Panc1 (cell line): Measurements from ENCODE around the gene TMEM154. TPM values are rescaled to one million over a fixed set of nuclear protein-coding genes. Genes with fewer than 3 reads are reported as not detected.

ENCODE experiments used
- ATAC-seq: fragments of 200-7000 bp; cut with Tn5 transposase; 2 replicates; pipeline ENCODE4 v1.9.1; 2020; ENCODE audit warnings: mild to moderate bottlenecking, moderate library complexity
- BruUV-seq: library from RNA; stranded (reverse); fragments of 400-500 nt; replicated peaks from 2 replicates; lab custom pipeline; 2021; lab: Mats Ljungman, UMichigan
- CTCF ChIA-PET: fragments of 300-600 bp; sonication (Branson Sonifier 250); formaldehyde crosslinking; loops from one replicate; lab custom pipeline; 2022; ENCODE audit warnings: antibody characterized with exemption; lab: Charles Lee
- POLR2A ChIA-PET: fragments of 300-600 bp; sonication (Branson Sonifier 250); formaldehyde crosslinking; loops from one replicate; lab custom pipeline; 2022; ENCODE audit warnings: antibody characterized with exemption; lab: Charles Lee
- DNase-seq: peaks from one replicate; pipeline ENCODE4 v3.0.0-alpha.2; 2010; ENCODE audit warnings: low read depth, low spot score
- H3K27ac ChIP-seq: 2 replicates; pipeline ENCODE4 v1.5.1; 2011; ENCODE audit warnings: mild to moderate bottlenecking, low read length, inconsistent platforms
- H3K27me3 ChIP-seq: fragments of 200-500 bp; sonication (Bioruptor generic); 2 replicates; pipeline ENCODE4 v1.6.0; 2014; ENCODE audit warnings: low read length, inconsistent platforms; ENCODE audit not compliant: control insufficient read depth, insufficient read depth
- H3K36me3 ChIP-seq: fragments of 200-500 bp; sonication (Bioruptor generic); 2 replicates; pipeline ENCODE4 v1.5.1; 2014; ENCODE audit warnings: inconsistent platforms, mild to moderate bottlenecking, low read length, moderate library complexity; ENCODE audit not compliant: control insufficient read depth, insufficient read depth
- H3K4me1 ChIP-seq: 2 replicates; pipeline ENCODE4 v1.5.1; 2011; ENCODE audit warnings: inconsistent platforms, mild to moderate bottlenecking, low read length, moderate library complexity; ENCODE audit not compliant: control insufficient read depth, insufficient read depth
- H3K4me3 ChIP-seq, 2 experiments: 2 replicates each; pipeline ENCODE4 v1.5.1; 2011 to 2012; ENCODE audit warnings: low read depth in 2 of 2, low read length in 2 of 2, mild to moderate bottlenecking in 2 of 2, inconsistent platforms in 1 of 2, moderate library complexity in 1 of 2
- H3K9me3 ChIP-seq: fragments of 200-500 bp; sonication (Bioruptor generic); 2 replicates; pipeline ENCODE4 v1.5.1; 2014; ENCODE audit warnings: low read depth, mild to moderate bottlenecking, inconsistent platforms, low read length, moderate library complexity; ENCODE audit not compliant: control insufficient read depth, insufficient read depth
- POLR2AphosphoS5 ChIP-seq: IDR thresholded peaks from 2 replicates; pipeline ENCODE4 v1.6.1; 2012; ENCODE audit warnings: mild to moderate bottlenecking, low read depth, low read length, moderate library complexity
- SIN3A ChIP-seq: IDR thresholded peaks from 2 replicates; pipeline ENCODE4 v1.6.1; 2012; ENCODE audit warnings: low read depth, mild to moderate bottlenecking, low read length, moderate library complexity, borderline replicate concordance; ENCODE audit not compliant: insufficient read depth
- TCF7L2 ChIP-seq: IDR thresholded peaks from 2 replicates; pipeline ENCODE4 v1.6.1; 2011; ENCODE audit warnings: mild to moderate bottlenecking, low read depth, low read length, inconsistent platforms
- in situ Hi-C: cut with HindIII; loops from 2 replicates; pipeline ENCODE4 v1.10.0; 2016; ENCODE audit warnings: low sequenced_read_pairs, low pct_unique_long_range_greater_than_20kb
- intact Hi-C: fragments of 100-400 bp; cut with micrococcal nuclease; formaldehyde crosslinking; loops from one replicate; pipeline ENCODE4 v1.10.0; 2022; ENCODE audit not compliant: unreplicated experiment
- total RNA-seq: library from RNA; stranded (reverse); gene quantifications from one replicate; pipeline ENCODE4 v1.2.1, GENCODE V29; 2021; ENCODE audit not compliant: unreplicated experiment
- TF ChIP-seq, protein P1 (sequence below), 2 experiments: IDR thresholded peaks; 2 replicates each; pipeline ENCODE4 v1.6.1; 2011 to 2012; ENCODE audit warnings: low read depth in 2 of 2, control low read depth in 1 of 2, low read length in 1 of 2, mild to moderate bottlenecking in 1 of 2, moderate library complexity in 1 of 2; ENCODE audit not compliant: insufficient read depth in 1 of 2
- TF ChIP-seq, protein P2 (sequence below): fragments of 450-650 bp; IDR thresholded peaks from 2 replicates; pipeline ENCODE4 v1.5.1; 2017; ENCODE audit warnings: mild to moderate bottlenecking

TMEM154 gene
- total RNA-seq, 1 experiment from 2014 or later, result 0.15 TPM

GRCh38 chr4:152684007-152684406, 4.2 kb upstream of the TMEM154 start:
- Histone ChIP-seq H3K36me3 (no peaks in the 10 kb centered on the region), H3K4me3 (no peak overlapping the region), H3K27me3 (peaks cover 4% of the 10 kb centered on the region; the same call in 1 of the 2 replicates), H3K4me1 (no peaks in the 10 kb centered on the region; the same call in 1 of the 2 replicates), H3K9me3 (no peaks in the 10 kb centered on the region), H3K27ac (no peak overlapping the region)
- no peak for TF ChIP-seq POLR2AphosphoS5
- no peak for TF ChIP-seq SIN3A
- TF ChIP-seq, protein P1, sequence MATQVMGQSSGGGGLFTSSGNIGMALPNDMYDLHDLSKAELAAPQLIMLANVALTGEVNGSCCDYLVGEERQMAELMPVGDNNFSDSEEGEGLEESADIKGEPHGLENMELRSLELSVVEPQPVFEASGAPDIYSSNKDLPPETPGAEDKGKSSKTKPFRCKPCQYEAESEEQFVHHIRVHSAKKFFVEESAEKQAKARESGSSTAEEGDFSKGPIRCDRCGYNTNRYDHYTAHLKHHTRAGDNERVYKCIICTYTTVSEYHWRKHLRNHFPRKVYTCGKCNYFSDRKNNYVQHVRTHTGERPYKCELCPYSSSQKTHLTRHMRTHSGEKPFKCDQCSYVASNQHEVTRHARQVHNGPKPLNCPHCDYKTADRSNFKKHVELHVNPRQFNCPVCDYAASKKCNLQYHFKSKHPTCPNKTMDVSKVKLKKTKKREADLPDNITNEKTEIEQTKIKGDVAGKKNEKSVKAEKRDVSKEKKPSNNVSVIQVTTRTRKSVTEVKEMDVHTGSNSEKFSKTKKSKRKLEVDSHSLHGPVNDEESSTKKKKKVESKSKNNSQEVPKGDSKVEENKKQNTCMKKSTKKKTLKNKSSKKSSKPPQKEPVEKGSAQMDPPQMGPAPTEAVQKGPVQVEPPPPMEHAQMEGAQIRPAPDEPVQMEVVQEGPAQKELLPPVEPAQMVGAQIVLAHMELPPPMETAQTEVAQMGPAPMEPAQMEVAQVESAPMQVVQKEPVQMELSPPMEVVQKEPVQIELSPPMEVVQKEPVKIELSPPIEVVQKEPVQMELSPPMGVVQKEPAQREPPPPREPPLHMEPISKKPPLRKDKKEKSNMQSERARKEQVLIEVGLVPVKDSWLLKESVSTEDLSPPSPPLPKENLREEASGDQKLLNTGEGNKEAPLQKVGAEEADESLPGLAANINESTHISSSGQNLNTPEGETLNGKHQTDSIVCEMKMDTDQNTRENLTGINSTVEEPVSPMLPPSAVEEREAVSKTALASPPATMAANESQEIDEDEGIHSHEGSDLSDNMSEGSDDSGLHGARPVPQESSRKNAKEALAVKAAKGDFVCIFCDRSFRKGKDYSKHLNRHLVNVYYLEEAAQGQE (IDR thresholded peaks at IDR 0.05; ENCODE audit: insufficient read depth in 1 of 2, low read depth in 2 of 2, low read length in 1 of 2), result no peak
- no peak for TF ChIP-seq TCF7L2
- TF ChIP-seq, protein P2, sequence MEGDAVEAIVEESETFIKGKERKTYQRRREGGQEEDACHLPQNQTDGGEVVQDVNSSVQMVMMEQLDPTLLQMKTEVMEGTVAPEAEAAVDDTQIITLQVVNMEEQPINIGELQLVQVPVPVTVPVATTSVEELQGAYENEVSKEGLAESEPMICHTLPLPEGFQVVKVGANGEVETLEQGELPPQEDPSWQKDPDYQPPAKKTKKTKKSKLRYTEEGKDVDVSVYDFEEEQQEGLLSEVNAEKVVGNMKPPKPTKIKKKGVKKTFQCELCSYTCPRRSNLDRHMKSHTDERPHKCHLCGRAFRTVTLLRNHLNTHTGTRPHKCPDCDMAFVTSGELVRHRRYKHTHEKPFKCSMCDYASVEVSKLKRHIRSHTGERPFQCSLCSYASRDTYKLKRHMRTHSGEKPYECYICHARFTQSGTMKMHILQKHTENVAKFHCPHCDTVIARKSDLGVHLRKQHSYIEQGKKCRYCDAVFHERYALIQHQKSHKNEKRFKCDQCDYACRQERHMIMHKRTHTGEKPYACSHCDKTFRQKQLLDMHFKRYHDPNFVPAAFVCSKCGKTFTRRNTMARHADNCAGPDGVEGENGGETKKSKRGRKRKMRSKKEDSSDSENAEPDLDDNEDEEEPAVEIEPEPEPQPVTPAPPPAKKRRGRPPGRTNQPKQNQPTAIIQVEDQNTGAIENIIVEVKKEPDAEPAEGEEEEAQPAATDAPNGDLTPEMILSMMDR, result no peak
- CTCF ChIA-PET, result no interaction called here
- intact Hi-C loops (no loop called here), in situ Hi-C loops (no loop called here)
- DNase-seq (no peak), ATAC-seq (no peak)
- POLR2A ChIA-PET, result no interaction called here
- BruUV-seq, result no TSS peak

GRCh38 chr4:152682143-152682941, 2.5 kb upstream of the TMEM154 start:
- Histone ChIP-seq H3K27me3 (peaks cover 4% of the 10 kb centered on the region; the same call in 1 of the 2 replicates), H3K27ac (no peak overlapping the region), H3K4me1 (no peaks in the 10 kb centered on the region; the same call in 1 of the 2 replicates), H3K36me3 (no peaks in the 10 kb centered on the region), H3K4me3 (no peak overlapping the region), H3K9me3 (no peaks in the 10 kb centered on the region)
- no TSS peak for BruUV-seq
- ChIA-PET POLR2A (no interaction called here), CTCF (no interaction called here)
- in situ Hi-C loops, result no loop called here
- no peak for DNase-seq
- TF ChIP-seq, protein P1 (IDR thresholded peaks at IDR 0.05; ENCODE audit: insufficient read depth in 1 of 2, low read depth in 2 of 2, low read length in 1 of 2), result no peak
- TF ChIP-seq TCF7L2, result no peak
- no peak for TF ChIP-seq POLR2AphosphoS5
- TF ChIP-seq, protein P2, result no peak
- TF ChIP-seq SIN3A, result no peak
- intact Hi-C loops, result no loop called here
- no peak for ATAC-seq
